H9 (cell line): Measurements from ENCODE around the gene STX2. TPM values are rescaled to one million over a fixed set of nuclear protein-coding genes. Genes with fewer than 3 reads are reported as not detected.
"Not testable (repeated sequence)": the region's sequence is repeated elsewhere in the genome, so short reads cannot be mapped to it uniquely, and the experiment has no call there.

Experiments used
- DNase-seq: peaks from one replicate; pipeline ENCODE4 v3.0.0-alpha.2; 2017
- H2AFZ ChIP-seq: one replicate; pipeline ENCODE4 v1.6.1; 2013; ENCODE audit warnings: mild to moderate bottlenecking, low read length, control low read depth, moderate library complexity
- H2AK5ac ChIP-seq: 2 replicates; pipeline ENCODE4 v1.6.1; 2013; ENCODE audit warnings: low read length, control low read depth, mixed read lengths; ENCODE audit not compliant: insufficient read length
- H2BK120ac ChIP-seq: one replicate; pipeline ENCODE4 v1.6.1; 2013; ENCODE audit warnings: low read depth, mild to moderate bottlenecking, low read length, control low read depth, inconsistent platforms; ENCODE audit not compliant: poor library complexity, severe bottlenecking
- H2BK12ac ChIP-seq: 2 replicates; pipeline ENCODE4 v1.6.1; 2013; ENCODE audit warnings: low read length, control low read depth, mixed read lengths, low read depth; ENCODE audit not compliant: insufficient read length
- H2BK15ac ChIP-seq: 2 replicates; pipeline ENCODE4 v1.6.1; 2013; ENCODE audit warnings: low read depth, low read length, control low read depth
- H2BK20ac ChIP-seq: one replicate; pipeline ENCODE4 v1.6.1; 2013; ENCODE audit warnings: low read depth, mild to moderate bottlenecking, low read length, control low read depth, inconsistent platforms; ENCODE audit not compliant: poor library complexity, severe bottlenecking
- H2BK5ac ChIP-seq: 2 replicates; pipeline ENCODE4 v1.6.1; 2013; ENCODE audit warnings: low read length, control low read depth, mixed read lengths; ENCODE audit not compliant: insufficient read length
- H3K14ac ChIP-seq: 2 replicates; pipeline ENCODE4 v1.6.1; 2013; ENCODE audit warnings: low read length, control low read depth; ENCODE audit not compliant: insufficient read depth
- H3K18ac ChIP-seq: 2 replicates; pipeline ENCODE4 v1.6.1; 2013; ENCODE audit warnings: low read depth, mild to moderate bottlenecking, mixed read lengths, low read length, control low read depth; ENCODE audit not compliant: insufficient read length
- H3K23ac ChIP-seq: 2 replicates; pipeline ENCODE4 v1.6.1; 2013; ENCODE audit warnings: low read length, control low read depth, mixed read lengths, low read depth; ENCODE audit not compliant: insufficient read length
- H3K23me2 ChIP-seq: 2 replicates; pipeline ENCODE4 v1.6.1; 2013; ENCODE audit warnings: low read depth, mild to moderate bottlenecking, mixed read lengths, low read length, control low read depth; ENCODE audit not compliant: insufficient read length, poor library complexity, severe bottlenecking
- H3K27ac ChIP-seq: 2 replicates; pipeline ENCODE4 v1.5.1; 2013; ENCODE audit warnings: low read length, control low read depth, mixed read lengths, low read depth; ENCODE audit not compliant: insufficient read length
- H3K27me3 ChIP-seq: 2 replicates; pipeline ENCODE4 v1.6.1; 2013; ENCODE audit warnings: low read length, control low read depth, inconsistent platforms; ENCODE audit not compliant: insufficient read depth
- H3K4ac ChIP-seq: 2 replicates; pipeline ENCODE4 v1.6.1; 2013; ENCODE audit warnings: low read depth, mild to moderate bottlenecking, control low read depth, inconsistent platforms, low read length, moderate library complexity
- H3K4me1 ChIP-seq: 2 replicates; pipeline ENCODE4 v1.6.1; 2013; ENCODE audit warnings: low read length, control low read depth, inconsistent platforms; ENCODE audit not compliant: insufficient read depth
- H3K4me2 ChIP-seq: 2 replicates; pipeline ENCODE4 v1.6.1; 2013; ENCODE audit warnings: low read length, control low read depth, mixed read lengths; ENCODE audit not compliant: insufficient read length, insufficient read depth
- H3K56ac ChIP-seq: 2 replicates; pipeline ENCODE4 v1.6.1; 2013; ENCODE audit warnings: low read depth, mild to moderate bottlenecking, mixed read lengths, low read length, control low read depth; ENCODE audit not compliant: insufficient read length
- H3K79me1 ChIP-seq: 2 replicates; pipeline ENCODE4 v1.6.1; 2013; ENCODE audit warnings: low read depth, mild to moderate bottlenecking, moderate library complexity, low read length, control low read depth, inconsistent platforms; ENCODE audit not compliant: insufficient read depth, poor library complexity, severe bottlenecking
- H3K79me2 ChIP-seq: 2 replicates; pipeline ENCODE4 v1.6.1; 2013; ENCODE audit warnings: low read length, control low read depth, inconsistent platforms; ENCODE audit not compliant: insufficient read depth
- H3K9ac ChIP-seq: 2 replicates; pipeline ENCODE4 v1.6.1; 2013; ENCODE audit warnings: low read length, control low read depth, mixed read lengths; ENCODE audit not compliant: insufficient read length; ENCODE audit errors: extremely low read depth
- H3K9me3 ChIP-seq: one replicate; pipeline ENCODE4 v1.6.1; 2013; ENCODE audit warnings: low read depth, low read length, inconsistent platforms; ENCODE audit not compliant: control insufficient read depth
- H3T11ph ChIP-seq: one replicate; pipeline ENCODE4 v1.6.1; 2013; ENCODE audit warnings: mild to moderate bottlenecking, low read length, control low read depth, inconsistent platforms
- H4K20me1 ChIP-seq: one replicate; pipeline ENCODE4 v1.6.1; 2013; ENCODE audit not compliant: control insufficient read depth, insufficient read length, insufficient read depth
- H4K5ac ChIP-seq: 2 replicates; pipeline ENCODE4 v1.6.1; 2013; ENCODE audit warnings: low read depth, mild to moderate bottlenecking, mixed read lengths, low read length, control low read depth; ENCODE audit not compliant: insufficient read length
- H4K8ac ChIP-seq: replicated peaks from 2 replicates; pipeline ENCODE4 v1.6.1; 2013; ENCODE audit warnings: low read length, control low read depth, mixed read lengths, low read depth; ENCODE audit not compliant: insufficient read length
- H4K91ac ChIP-seq: 2 replicates; pipeline ENCODE4 v1.6.1; 2013; ENCODE audit warnings: low read depth, mild to moderate bottlenecking, moderate library complexity, mixed read lengths, low read length, control low read depth; ENCODE audit not compliant: insufficient read length
- H3K27ac Mint-ChIP-seq, 3 experiments: 2 replicates in 2 of 3; 3 replicates in 1 of 3; pipeline ENCODE4 v1.8.0; 2020 to 2021; ENCODE audit warnings: mixed read lengths in 3 of 3, mild to moderate bottlenecking in 1 of 3, moderate library complexity in 1 of 3
- H3K27me3 Mint-ChIP-seq: 2 replicates; pipeline ENCODE4 v1.8.0; 2021; ENCODE audit warnings: low read depth, mild to moderate bottlenecking, moderate library complexity, mixed read lengths
- H3K36me3 Mint-ChIP-seq, 3 experiments: 2 replicates in 2 of 3; 3 replicates in 1 of 3; pipeline ENCODE4 v1.8.0; 2020 to 2021; ENCODE audit warnings: low read depth in 3 of 3, mixed read lengths in 3 of 3; ENCODE audit not compliant: insufficient read depth in 1 of 3
- H3K4me1 Mint-ChIP-seq, 2 experiments: 2 replicates each; pipeline ENCODE4 v1.8.0; 2020; ENCODE audit warnings: mixed read lengths in 2 of 2
- H3K4me3 Mint-ChIP-seq, 2 experiments: 2 replicates in 1 of 2; 3 replicates in 1 of 2; pipeline ENCODE4 v1.8.0; 2020 to 2021; ENCODE audit warnings: mild to moderate bottlenecking in 2 of 2, mixed read lengths in 2 of 2, moderate library complexity in 1 of 2
- H3K9me3 Mint-ChIP-seq, 2 experiments: 2 replicates in 1 of 2; 3 replicates in 1 of 2; pipeline ENCODE4 v1.8.0; 2020; ENCODE audit warnings: mild to moderate bottlenecking in 2 of 2, mixed read lengths in 2 of 2, moderate library complexity in 1 of 2
- WGBS: extraction: QIAGEN DNeasy Blood & Tissue Kit; methylation state at CpG from one replicate; pipeline ENCODE4 v1.1.7; 2013; ENCODE audit warnings: missing lambda C conversion rate, low lambda C conversion rate, mixed read lengths; ENCODE audit not compliant: insufficient read length; ENCODE audit errors: extremely low coverage; 5-methylcytosine and 5-hydroxymethylcytosine counted together
- long read RNA-seq: library from polyadenylated mRNA; unstranded; transcript quantifications from one replicate; pipeline ENCODE4 v2.0.0, GENCODE V29; 2020
- total RNA-seq: library from RNA; stranded (reverse); gene quantifications from 2 replicates; pipeline ENCODE4 v1.2.1, GENCODE V29; 2021
- TF ChIP-seq, protein P1 (sequence below): fragments of 200-600 bp; sonication (generic); conservative IDR thresholded peaks from 3 replicates; pipeline ENCODE4 v1.8.0; 2021; ENCODE audit warnings: antibody characterized with exemption, mild to moderate bottlenecking

Gene STX2
- 16.8 and 19.4 TPM in 2 replicates for total RNA-seq
- long read RNA-seq, partial matches to known transcripts: 2 of 3 reads
- long read RNA-seq, other reads (novel, unspliced or antisense): 0 of 3 reads

DNA sequence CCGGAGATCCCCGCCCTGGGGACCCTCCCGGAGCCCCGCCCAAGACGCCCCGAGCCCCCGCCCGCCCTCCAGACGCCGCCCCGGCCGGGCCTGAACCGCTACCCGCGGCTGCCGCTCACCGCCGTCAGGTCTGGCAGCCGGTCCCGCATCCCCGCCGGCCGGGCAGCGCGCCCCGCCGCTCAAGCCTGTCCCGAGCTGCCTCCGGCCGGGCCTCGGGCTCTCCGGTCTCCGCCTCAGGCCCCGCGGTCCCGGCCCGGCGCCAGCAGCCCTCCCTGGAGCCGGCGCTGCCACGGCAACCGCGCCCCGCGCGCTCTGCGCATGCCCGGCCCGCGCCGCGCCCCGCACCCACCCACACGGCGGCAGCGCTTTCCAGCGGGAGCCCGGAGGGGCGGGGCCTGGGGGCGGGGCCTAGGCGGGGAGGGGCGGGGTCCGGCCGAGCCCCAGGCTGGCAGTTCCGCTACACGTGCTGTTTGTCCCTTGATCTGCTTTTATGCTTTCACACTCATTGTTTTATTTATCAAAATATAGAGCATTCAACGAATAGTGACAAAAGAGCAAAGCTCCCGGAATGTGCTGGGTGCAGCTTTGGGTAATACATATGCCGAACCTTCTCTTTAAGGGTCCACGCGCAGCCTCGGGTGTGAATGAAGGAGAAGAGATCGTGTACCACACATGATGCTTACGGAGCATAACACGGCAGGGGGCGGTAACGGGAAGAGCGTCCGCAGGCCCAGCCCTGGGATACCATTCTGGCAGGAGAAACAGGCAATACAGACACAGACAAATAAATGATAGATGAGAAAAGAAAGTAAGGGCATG is at the start of gene STX2:
Gene STX2 (minus strand): TSS at position 300 of the 819 bp plus-strand sequence. CDS start 151 bp downstream, at position 149.
- peaks cover 8% of the 10 kb centered on the region for H3K23me2 ChIP-seq
- peak; percentile 93 for DNase-seq
- H3K4me1 ChIP-seq: no peaks in the 10 kb centered on the region
- no peak within 1 kb of the TSS for H4K5ac ChIP-seq
- no peak within 1 kb of the TSS for H2BK5ac ChIP-seq
- no peak within 1 kb of the TSS for H3K27ac ChIP-seq
- H2AFZ ChIP-seq: no peak within 1 kb of the TSS
- no peak within 1 kb of the TSS for H3K18ac ChIP-seq
- Mint-ChIP-seq H3K36me3 (peaks cover 0 to 2% (median 0%) of the 10 kb centered on the region in 3 experiments; a peak in 3 of 7 replicates), H3K4me1 (peaks cover 33 to 48% of the 10 kb centered on the region in 2 experiments), H3K27ac (peak within 1 kb of the TSS in 1 of 3 experiments; percentile 93; a peak in 1 of 7 replicates), H3K27me3 (peaks cover 24% of the 10 kb centered on the region), H3K9me3 (peaks cover 0 to 3% of the 10 kb centered on the region in 2 experiments; a peak in 2 of 5 replicates), H3K4me3 (peak within 1 kb of the TSS; percentile 74 to 91)
- H3K9me3 ChIP-seq: no peaks in the 10 kb centered on the region
- H2BK120ac ChIP-seq: no peak within 1 kb of the TSS
- no peak within 1 kb of the TSS for H2BK12ac ChIP-seq
- H2BK15ac ChIP-seq: no peak within 1 kb of the TSS
- H3K56ac ChIP-seq: no peak within 1 kb of the TSS
- H3K14ac ChIP-seq: no peak within 1 kb of the TSS
- H4K8ac ChIP-seq: no peak within 1 kb of the TSS
- no peak within 1 kb of the TSS for H3K4ac ChIP-seq
- TF ChIP-seq, protein P1, sequence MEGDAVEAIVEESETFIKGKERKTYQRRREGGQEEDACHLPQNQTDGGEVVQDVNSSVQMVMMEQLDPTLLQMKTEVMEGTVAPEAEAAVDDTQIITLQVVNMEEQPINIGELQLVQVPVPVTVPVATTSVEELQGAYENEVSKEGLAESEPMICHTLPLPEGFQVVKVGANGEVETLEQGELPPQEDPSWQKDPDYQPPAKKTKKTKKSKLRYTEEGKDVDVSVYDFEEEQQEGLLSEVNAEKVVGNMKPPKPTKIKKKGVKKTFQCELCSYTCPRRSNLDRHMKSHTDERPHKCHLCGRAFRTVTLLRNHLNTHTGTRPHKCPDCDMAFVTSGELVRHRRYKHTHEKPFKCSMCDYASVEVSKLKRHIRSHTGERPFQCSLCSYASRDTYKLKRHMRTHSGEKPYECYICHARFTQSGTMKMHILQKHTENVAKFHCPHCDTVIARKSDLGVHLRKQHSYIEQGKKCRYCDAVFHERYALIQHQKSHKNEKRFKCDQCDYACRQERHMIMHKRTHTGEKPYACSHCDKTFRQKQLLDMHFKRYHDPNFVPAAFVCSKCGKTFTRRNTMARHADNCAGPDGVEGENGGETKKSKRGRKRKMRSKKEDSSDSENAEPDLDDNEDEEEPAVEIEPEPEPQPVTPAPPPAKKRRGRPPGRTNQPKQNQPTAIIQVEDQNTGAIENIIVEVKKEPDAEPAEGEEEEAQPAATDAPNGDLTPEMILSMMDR: peak; percentile 17; the same call in 1 of the 3 replicates
- no CpG with 5 or more reads among the region's 79 CpGs for WGBS
- H4K91ac ChIP-seq: no peak within 1 kb of the TSS
- no peaks in the 10 kb centered on the region for H4K20me1 ChIP-seq
- H2BK20ac ChIP-seq: no peak within 1 kb of the TSS
- H3K27me3 ChIP-seq: no peaks in the 10 kb centered on the region
- peak within 1 kb of the TSS; percentile 25 for H3K9ac ChIP-seq
- H3T11ph ChIP-seq: no peak within 1 kb of the TSS
- H3K4me2 ChIP-seq: peak within 1 kb of the TSS; percentile 82
- no peak within 1 kb of the TSS for H3K23ac ChIP-seq
- H2AK5ac ChIP-seq: no peak within 1 kb of the TSS
- no peaks in the 10 kb centered on the region for H3K79me2 ChIP-seq
- no peaks in the 10 kb centered on the region for H3K79me1 ChIP-seq

DNA sequence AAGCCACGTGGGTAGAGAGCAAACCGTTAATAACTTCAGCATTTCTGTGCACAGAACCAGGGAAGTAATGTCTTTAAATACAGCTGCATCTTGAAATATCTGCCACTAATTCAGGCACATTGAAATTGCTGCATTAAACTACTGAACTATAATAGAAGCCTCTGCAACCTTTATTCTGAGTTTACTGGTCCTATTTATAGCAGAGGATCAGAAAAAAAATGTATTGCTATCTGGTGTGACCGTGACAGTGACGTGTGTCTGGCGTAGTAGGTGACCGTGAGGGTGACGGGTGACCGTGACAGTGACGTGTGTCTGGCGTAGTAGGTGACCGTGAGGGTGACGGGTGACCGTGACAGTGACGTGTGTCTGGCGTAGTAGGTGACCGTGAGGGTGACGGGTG is 48.1 kb upstream of the STX2 start:
- H3K23ac ChIP-seq, H3K9ac ChIP-seq, H4K91ac ChIP-seq, H3K79me1 ChIP-seq, H3T11ph ChIP-seq, H3K4ac ChIP-seq, H4K20me1 ChIP-seq, H3K9me3 ChIP-seq, H2BK15ac ChIP-seq, H3K4me2 ChIP-seq, H4K5ac ChIP-seq, H3K27me3 Mint-ChIP-seq, H3K14ac ChIP-seq, H3K27ac Mint-ChIP-seq, H3K36me3 Mint-ChIP-seq, H4K8ac ChIP-seq, DNase-seq, H3K23me2 ChIP-seq, H3K27ac ChIP-seq, H3K27me3 ChIP-seq, H3K56ac ChIP-seq, H2BK12ac ChIP-seq, H3K4me1 Mint-ChIP-seq, H3K9me3 Mint-ChIP-seq, H2AFZ ChIP-seq, H3K79me2 ChIP-seq, H3K4me1 ChIP-seq, H3K18ac ChIP-seq, H2BK120ac ChIP-seq, H3K4me3 Mint-ChIP-seq, H2BK5ac ChIP-seq, H2BK20ac ChIP-seq, H2AK5ac ChIP-seq: not testable (repeated sequence)
- WGBS: no CpG with 5 or more reads among the region's 17 CpGs
